Measurements from ENCODE around the gene ROM1.
"Not testable (repeated sequence)": the region's sequence is repeated elsewhere in the genome, so short reads cannot be mapped to it uniquely, and the experiment has no call there.

The ROM1 gene

GRCh38 chr11:62632492-62632891 lies 19.4 kb downstream of the ROM1 start:
- no peak overlapping the region for H3K27ac ChIP-seq (ENCODE audit: low read depth, low read length)
- no peaks in the 10 kb centered on the region for H3K4me1 ChIP-seq (ENCODE audit: insufficient read depth, low read length)
- H3K9ac ChIP-seq (ENCODE audit: low read depth, low read length): no peak overlapping the region
- no peaks in the 10 kb centered on the region for H3K9me3 ChIP-seq (ENCODE audit: insufficient read depth, low read depth, low read length)
- WGBS: 97% methylated on average over 6 of the region's 6 CpGs
- H3K4me3 ChIP-seq (ENCODE audit: low read length): no peak overlapping the region
- peaks cover 98% of the 10 kb centered on the region for H3K36me3 ChIP-seq (ENCODE audit: insufficient read depth, low read length)
- H3K27me3 ChIP-seq (ENCODE audit: insufficient read depth, low read length): no peaks in the 10 kb centered on the region

- Histone ChIP-seq H3K9ac (ENCODE audit: low read depth, low read length) (no peak overlapping the region), H3K27ac (ENCODE audit: low read depth, low read length) (no peak overlapping the region), H3K27me3 (ENCODE audit: insufficient read depth, low read length) (no peaks in the 10 kb centered on the region), H3K4me3 (ENCODE audit: low read length) (no peak overlapping the region), H3K9me3 (ENCODE audit: insufficient read depth, low read depth, low read length) (no peaks in the 10 kb centered on the region), H3K36me3 (ENCODE audit: insufficient read depth, low read length) (peaks cover 45% of the 10 kb centered on the region), H3K4me1 (ENCODE audit: insufficient read depth, low read length) (no peaks in the 10 kb centered on the region)
- 98% methylated on average over 8 of the region's 8 CpGs for WGBS
Measured at GRCh38 chr11:62644220-62644619, 31.2 kb downstream of the ROM1 start.

- H3K9me3 ChIP-seq (ENCODE audit: insufficient read depth, low read depth, low read length): no peaks in the 10 kb centered on the region
- H3K27me3 ChIP-seq (ENCODE audit: insufficient read depth, low read length): no peaks in the 10 kb centered on the region
- 28% methylated on average over 11 of the region's 11 CpGs for WGBS
- peak overlapping the region; percentile 93 for H3K27ac ChIP-seq (ENCODE audit: low read depth, low read length)
- peak overlapping the region; percentile 92 for H3K4me3 ChIP-seq (ENCODE audit: low read length)
- H3K9ac ChIP-seq (ENCODE audit: low read depth, low read length): peak overlapping the region; percentile 99
- peaks cover 46% of the 10 kb centered on the region for H3K36me3 ChIP-seq (ENCODE audit: insufficient read depth, low read length)
- no peaks in the 10 kb centered on the region for H3K4me1 ChIP-seq (ENCODE audit: insufficient read depth, low read length)
Measured at GRCh38 chr11:62645671-62645945, 32.6 kb downstream of the ROM1 start.

- H3K4me3 ChIP-seq (ENCODE audit: low read length): peak within 1 kb of the TSS; percentile 92
- H3K27ac ChIP-seq (ENCODE audit: low read depth, low read length): peak within 1 kb of the TSS; percentile 93
- peaks cover 48% of the 10 kb centered on the region for H3K36me3 ChIP-seq (ENCODE audit: insufficient read depth, low read length)
- no peaks in the 10 kb centered on the region for H3K27me3 ChIP-seq (ENCODE audit: insufficient read depth, low read length)
- no peaks in the 10 kb centered on the region for H3K4me1 ChIP-seq (ENCODE audit: insufficient read depth, low read length)
- H3K9me3 ChIP-seq (ENCODE audit: insufficient read depth, low read depth, low read length): no peaks in the 10 kb centered on the region
- H3K9ac ChIP-seq (ENCODE audit: low read depth, low read length): peak within 1 kb of the TSS; percentile 99
- WGBS: under 1% methylated on average over 73 of the region's 73 CpGs
Measured at GRCh38 chr11:62645946-62646824, 33.1 kb downstream of the ROM1 start, which contains the start of gene GANAB. Gene GANAB (minus strand): TSS chr11:62646613. CDS start chr11:62646599, 14 bp downstream.

DNA sequence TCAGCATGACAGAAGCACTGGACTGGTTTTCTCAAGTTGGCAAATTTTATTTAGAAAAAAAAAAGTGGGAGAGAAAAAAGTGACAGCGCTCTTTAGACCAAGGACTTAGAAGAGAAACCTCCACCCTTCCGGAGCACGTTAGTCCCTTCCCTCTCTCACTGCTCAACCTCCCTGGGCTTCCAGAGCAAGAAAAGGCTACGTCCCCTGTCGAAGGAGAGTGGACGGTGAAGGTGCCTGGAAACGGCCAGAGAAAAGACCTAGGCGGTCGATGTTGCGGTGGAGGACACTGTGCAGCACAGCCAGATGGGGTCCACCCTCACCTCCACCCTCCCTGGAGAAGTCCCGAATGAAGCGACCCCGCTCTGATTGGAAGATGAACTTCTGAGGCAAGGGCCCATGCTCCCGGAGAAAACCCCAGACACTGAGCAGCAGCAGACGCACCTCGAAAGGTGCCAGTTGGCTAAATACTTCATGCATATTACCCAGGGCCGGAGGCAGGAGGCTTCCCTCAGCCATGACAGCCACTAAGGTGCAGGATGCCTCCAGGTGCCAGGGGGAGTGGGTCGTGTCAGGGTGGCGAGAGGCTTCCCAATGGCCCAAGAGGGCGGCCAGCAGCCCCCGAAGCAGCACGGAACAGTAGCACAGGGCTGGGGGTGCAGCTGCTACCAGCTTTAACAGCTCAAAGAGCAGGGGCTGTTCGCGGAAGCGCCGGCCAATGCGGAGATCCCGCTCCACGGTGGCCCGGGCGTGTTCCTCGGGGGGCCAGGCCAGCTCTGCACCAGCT lies 34.0 kb downstream of the ROM1 start:
- Histone ChIP-seq H3K4me1 (ENCODE audit: insufficient read depth, low read length) (no peaks in the 10 kb centered on the region), H3K9ac (ENCODE audit: low read depth, low read length) (no peak overlapping the region), H3K36me3 (ENCODE audit: insufficient read depth, low read length) (peaks cover 48% of the 10 kb centered on the region), H3K4me3 (ENCODE audit: low read length) (0 out of 2 replicates have a peak overlapping the region, but pooled peaks have one; percentile 28), H3K27ac (ENCODE audit: low read depth, low read length) (peak overlapping the region; percentile 16; the same call in 1 of the 2 replicates), H3K27me3 (ENCODE audit: insufficient read depth, low read length) (no peaks in the 10 kb centered on the region), H3K9me3 (ENCODE audit: insufficient read depth, low read depth, low read length) (no peaks in the 10 kb centered on the region)
- whole genome bisulfite sequencing: 78% methylated on average over 31 of the region's 32 CpGs

GRCh38 chr11:62647609-62648005 lies 34.5 kb downstream of the ROM1 start:
- Histone ChIP-seq H3K27me3 (ENCODE audit: insufficient read depth, low read length) (no peaks in the 10 kb centered on the region), H3K4me1 (ENCODE audit: insufficient read depth, low read length) (no peaks in the 10 kb centered on the region), H3K4me3 (ENCODE audit: low read length) (no peak overlapping the region), H3K9me3 (ENCODE audit: insufficient read depth, low read depth, low read length) (no peaks in the 10 kb centered on the region), H3K9ac (ENCODE audit: low read depth, low read length) (no peak overlapping the region), H3K27ac (ENCODE audit: low read depth, low read length) (no peak overlapping the region), H3K36me3 (ENCODE audit: insufficient read depth, low read length) (peaks cover 47% of the 10 kb centered on the region)
- 93% methylated on average over 6 of the region's 6 CpGs for WGBS

DNA sequence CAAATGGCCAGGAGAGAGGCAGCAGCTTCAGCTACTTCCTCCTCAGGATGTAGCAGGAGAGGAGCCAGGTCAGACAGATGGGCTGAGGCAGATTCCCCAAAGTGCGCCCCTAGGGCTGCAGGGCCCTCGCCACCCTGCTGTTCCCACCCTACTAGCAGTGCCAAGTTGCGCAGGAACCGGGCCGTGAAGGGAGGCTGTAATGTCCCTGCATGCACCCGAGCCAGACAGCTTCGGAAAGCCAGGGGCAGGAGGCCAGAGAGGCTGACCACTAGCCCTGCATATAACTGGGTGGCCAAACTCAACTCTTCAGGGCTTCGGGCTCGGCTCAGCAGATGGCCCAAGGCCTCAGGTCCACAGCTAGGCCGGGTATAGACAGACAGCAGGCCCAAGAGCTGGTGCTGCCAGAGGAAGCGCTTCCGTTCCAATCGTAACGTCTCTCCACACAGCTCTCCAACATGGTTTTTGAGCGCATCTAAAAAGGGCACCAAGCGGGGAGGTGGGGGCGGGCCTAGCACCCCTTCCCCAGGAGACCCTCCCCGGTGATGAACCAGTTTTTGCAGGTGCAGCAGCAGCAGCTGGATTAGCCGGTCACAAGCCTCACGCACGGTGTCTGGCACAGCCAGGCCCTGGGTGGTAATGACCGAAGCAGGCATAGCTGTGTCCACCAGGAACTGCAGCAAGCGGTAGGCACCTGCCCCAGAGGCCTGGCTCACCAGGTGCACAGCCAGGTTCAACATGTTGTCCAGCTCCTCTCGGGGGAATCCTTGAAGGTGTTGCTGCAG lies 35.3 kb downstream of the ROM1 start:
- Histone ChIP-seq H3K4me3 (ENCODE audit: low read length) (no peak overlapping the region), H3K27ac (ENCODE audit: low read depth, low read length) (no peak overlapping the region), H3K36me3 (ENCODE audit: insufficient read depth, low read length) (peaks cover 40% of the 10 kb centered on the region), H3K9me3 (ENCODE audit: insufficient read depth, low read depth, low read length) (no peaks in the 10 kb centered on the region), H3K27me3 (ENCODE audit: insufficient read depth, low read length) (no peaks in the 10 kb centered on the region), H3K4me1 (ENCODE audit: insufficient read depth, low read length) (no peaks in the 10 kb centered on the region), H3K9ac (ENCODE audit: low read depth, low read length) (no peak overlapping the region)
- 95% methylated on average over 24 of the region's 24 CpGs for WGBS

DNA sequence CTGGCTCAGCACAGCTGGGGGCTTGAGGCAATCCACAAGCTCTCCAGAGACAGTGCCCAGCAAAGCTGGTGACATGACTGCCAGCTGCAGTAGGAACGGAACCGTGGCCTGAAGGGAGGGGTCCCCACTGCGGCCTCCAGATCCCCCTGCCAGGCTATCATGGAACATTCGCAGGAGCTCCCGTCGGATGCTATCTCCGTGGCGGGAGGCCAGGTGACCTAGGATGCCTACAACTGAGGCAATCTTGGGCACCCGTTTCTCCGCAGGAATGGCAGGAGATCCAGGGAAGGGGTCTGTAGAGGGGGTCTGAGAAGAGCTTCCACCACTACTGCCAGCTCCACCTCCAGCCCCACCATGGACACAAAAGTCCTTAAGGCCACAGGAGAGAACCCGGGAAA lies 35.9 kb downstream of the ROM1 start:
- H3K4me3 ChIP-seq (ENCODE audit: low read length): no peak overlapping the region
- H3K36me3 ChIP-seq (ENCODE audit: insufficient read depth, low read length): peaks cover 34% of the 10 kb centered on the region
- H3K27me3 ChIP-seq (ENCODE audit: insufficient read depth, low read length): no peaks in the 10 kb centered on the region
- no peaks in the 10 kb centered on the region for H3K9me3 ChIP-seq (ENCODE audit: insufficient read depth, low read depth, low read length)
- H3K9ac ChIP-seq (ENCODE audit: low read depth, low read length): no peak overlapping the region
- no peaks in the 10 kb centered on the region for H3K4me1 ChIP-seq (ENCODE audit: insufficient read depth, low read length)
- no peak overlapping the region for H3K27ac ChIP-seq (ENCODE audit: low read depth, low read length)
- WGBS: 97% methylated on average over 10 of the region's 11 CpGs

DNA sequence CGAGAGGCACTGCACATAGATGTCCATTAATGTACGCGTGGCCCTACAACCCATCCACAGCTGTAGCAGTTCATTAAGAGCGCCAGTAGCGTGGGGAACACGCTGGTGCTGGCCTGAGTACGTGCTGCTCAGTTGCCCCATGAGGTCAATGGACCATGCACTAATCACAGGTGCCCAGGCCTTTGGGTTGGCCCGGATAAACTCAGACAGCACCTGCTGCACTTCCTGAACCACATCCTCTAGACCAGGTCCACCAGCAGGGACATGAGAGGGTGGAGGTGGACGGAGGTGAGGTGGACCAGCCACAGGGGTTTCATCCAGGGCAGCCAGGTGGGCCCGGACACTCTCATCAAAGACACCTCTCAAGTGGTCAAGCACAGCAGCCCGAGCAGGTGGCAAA lies 36.4 kb downstream of the ROM1 start:
- 95% methylated on average over 11 of the region's 11 CpGs for WGBS
- no peak overlapping the region for H3K4me3 ChIP-seq (ENCODE audit: low read length)
- peaks cover 29% of the 10 kb centered on the region for H3K36me3 ChIP-seq (ENCODE audit: insufficient read depth, low read length)
- H3K27me3 ChIP-seq (ENCODE audit: insufficient read depth, low read length): no peaks in the 10 kb centered on the region
- H3K9ac ChIP-seq (ENCODE audit: low read depth, low read length): no peak overlapping the region
- no peak overlapping the region for H3K27ac ChIP-seq (ENCODE audit: low read depth, low read length)
- no peaks in the 10 kb centered on the region for H3K4me1 ChIP-seq (ENCODE audit: insufficient read depth, low read length)
- no peaks in the 10 kb centered on the region for H3K9me3 ChIP-seq (ENCODE audit: insufficient read depth, low read depth, low read length)

GRCh38 chr11:62650283-62650682 lies 37.2 kb downstream of the ROM1 start:
- not testable (repeated sequence) for H3K4me1 ChIP-seq (ENCODE audit: insufficient read depth, low read length); H3K4me3 ChIP-seq (ENCODE audit: low read length); H3K9ac ChIP-seq (ENCODE audit: low read depth, low read length); H3K27me3 ChIP-seq (ENCODE audit: insufficient read depth, low read length); H3K27ac ChIP-seq (ENCODE audit: low read depth, low read length); H3K9me3 ChIP-seq (ENCODE audit: insufficient read depth, low read depth, low read length)
- WGBS: 95% methylated on average over 12 of the region's 12 CpGs
- H3K36me3 ChIP-seq (ENCODE audit: insufficient read depth, low read length): peaks cover 25% of the 10 kb centered on the region
